ENCODE data around the gene SDC1.

SDC1 gene

GRCh38 chr2:20156076-20156759, 68.7 kb downstream of the SDC1 start:
- H3K4me3 ChIP-seq (ENCODE audit: low read depth, low read length): no peak overlapping the region

GRCh38 chr2:20153131-20153851, 71.6 kb downstream of the SDC1 start:
- H3K4me3 ChIP-seq (ENCODE audit: low read depth, low read length): no peak overlapping the region

GRCh38 chr2:20150806-20151571, 73.9 kb downstream of the SDC1 start:
- no peak overlapping the region for H3K4me3 ChIP-seq (ENCODE audit: low read depth, low read length)

Measured in iPS-11a (cell line).